ENCODE data around the gene ZNF878. TPM values are rescaled to one million over a fixed set of nuclear protein-coding genes. Genes with fewer than 3 reads are reported as not detected.

Gene ZNF878
- total RNA-seq, 1 experiment from 2014 or later = not detected

GRCh38 chr19:12035220-12036172 lies 17.3 kb downstream of the ZNF878 start, which contains the start of gene ZNF433:
Gene ZNF433 (minus strand): TSS chr19:12035679. CDS start chr19:12035539, 140 bp downstream.
- no peaks in the 10 kb centered on the region for H4K20me1 ChIP-seq (ENCODE audit: insufficient read depth)
- ChIA-PET RAD21 (ENCODE audit: low non-redundant PET in 1 of 2, low total read pairs in 2 of 2, uncharacterized antibody in 2 of 2, unreplicated experiment in 2 of 2) (no interaction called here), CTCF (no interaction called here), POLR2A (no interaction called here)
- H3K4me3 ChIP-seq (replicated peaks in 1 of 2; ENCODE audit: low read depth in 1 of 2, low read length in 2 of 2) = no peak within 1 kb of the TSS
- H3K27me3 ChIP-seq (ENCODE audit: insufficient read depth, low read length) = no peaks in the 10 kb centered on the region
- H3K36me3 ChIP-seq (ENCODE audit: control insufficient read depth in 1 of 2, insufficient read depth in 2 of 2, low read length in 2 of 2) = no peaks in the 10 kb centered on the region
- no peak within 1 kb of the TSS for H2AFZ ChIP-seq (ENCODE audit: low read depth, low read length, poor library complexity, severe bottlenecking)
- intact Hi-C loops (cut with micrococcal nuclease) = no loop called here
- TF ChIP-seq EGR1 (IDR thresholded peaks at IDR 0.05; ENCODE audit: low read depth) (no peak), CBX3 (IDR thresholded peaks at IDR 0.05; ENCODE audit: low read depth) (no peak)
- TF ChIP-seq, protein P1, sequence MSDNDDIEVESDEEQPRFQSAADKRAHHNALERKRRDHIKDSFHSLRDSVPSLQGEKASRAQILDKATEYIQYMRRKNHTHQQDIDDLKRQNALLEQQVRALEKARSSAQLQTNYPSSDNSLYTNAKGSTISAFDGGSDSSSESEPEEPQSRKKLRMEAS (IDR thresholded peaks at IDR 0.05) = no peak
- TF ChIP-seq, protein P2, sequence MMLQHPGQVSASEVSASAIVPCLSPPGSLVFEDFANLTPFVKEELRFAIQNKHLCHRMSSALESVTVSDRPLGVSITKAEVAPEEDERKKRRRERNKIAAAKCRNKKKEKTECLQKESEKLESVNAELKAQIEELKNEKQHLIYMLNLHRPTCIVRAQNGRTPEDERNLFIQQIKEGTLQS (IDR thresholded peaks at IDR 0.05) = no peak
- ATAC-seq (no peak), DNase-seq (ENCODE audit: low read depth, low spot score) (no peak)
- no TSS peak for BruUV-seq (replicated peaks)
- H3K27ac ChIP-seq (ENCODE audit: low read depth, low read length) = no peak within 1 kb of the TSS
- no peak within 1 kb of the TSS for H3K4me2 ChIP-seq (ENCODE audit: low read length)
- H3K9me2 ChIP-seq (ENCODE audit: insufficient read depth) = no peaks in the 10 kb centered on the region
- H3K9me3 ChIP-seq (ENCODE audit: control insufficient read depth in 1 of 2, insufficient read depth in 1 of 2, low read depth in 1 of 2, low read length in 2 of 2) = peaks cover 0 to 7% of the 10 kb centered on the region in 2 experiments; a peak in 2 of 4 replicates
- no peak within 1 kb of the TSS for H3K9ac ChIP-seq (ENCODE audit: low read length)
- no peaks in the 10 kb centered on the region for H3K4me1 ChIP-seq (ENCODE audit: control insufficient read depth in 1 of 2, insufficient read depth in 2 of 2, low read length in 2 of 2)
- H3K79me2 ChIP-seq (ENCODE audit: insufficient read depth, low read length) = no peaks in the 10 kb centered on the region

DNA sequence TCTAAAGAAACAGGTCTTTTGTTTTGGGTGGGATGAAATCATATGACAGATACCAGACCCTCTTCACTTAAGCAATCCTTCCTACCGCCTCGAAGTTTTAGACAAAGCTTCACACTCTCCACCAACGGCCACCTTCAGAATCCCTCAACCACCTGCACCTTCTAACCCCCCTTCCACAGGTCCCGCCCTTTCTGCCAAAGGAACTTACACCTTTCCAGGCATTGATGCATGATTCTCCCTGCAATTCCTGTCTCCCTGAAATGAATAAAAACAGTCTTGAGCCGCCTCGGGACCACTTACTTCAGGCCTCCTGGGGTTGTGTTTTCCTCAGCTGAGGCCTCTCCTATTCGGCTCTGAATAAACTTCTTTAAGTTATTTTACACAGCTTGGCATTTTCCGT lies 18.1 kb downstream of the ZNF878 start:
- ChIA-PET POLR2A (no interaction called here), CTCF (no interaction called here), RAD21 (ENCODE audit: low non-redundant PET in 1 of 2, low total read pairs in 2 of 2, uncharacterized antibody in 2 of 2, unreplicated experiment in 2 of 2) (no interaction called here)
- no peaks in the 10 kb centered on the region for H3K79me2 ChIP-seq (ENCODE audit: insufficient read depth, low read length)
- H4K20me1 ChIP-seq (ENCODE audit: insufficient read depth) = no peaks in the 10 kb centered on the region
- no peak overlapping the region for H3K9ac ChIP-seq (ENCODE audit: low read length)
- no peak overlapping the region for H3K27ac ChIP-seq (ENCODE audit: low read depth, low read length)
- DNase-seq (ENCODE audit: low read depth, low spot score) (no peak), ATAC-seq (no peak)
- BruUV-seq (replicated peaks) = no TSS peak
- H3K4me2 ChIP-seq (ENCODE audit: low read length) = no peak overlapping the region
- H3K4me3 ChIP-seq (replicated peaks in 1 of 2; ENCODE audit: low read depth in 1 of 2, low read length in 2 of 2) = no peak overlapping the region
- no peaks in the 10 kb centered on the region for H3K36me3 ChIP-seq (ENCODE audit: control insufficient read depth in 1 of 2, insufficient read depth in 2 of 2, low read length in 2 of 2)
- H3K9me2 ChIP-seq (ENCODE audit: insufficient read depth) = no peaks in the 10 kb centered on the region
- H3K27me3 ChIP-seq (ENCODE audit: insufficient read depth, low read length) = no peaks in the 10 kb centered on the region
- intact Hi-C loops (cut with micrococcal nuclease) = no loop called here
- no peak for TF ChIP-seq SP1 (IDR thresholded peaks at IDR 0.05; ENCODE audit: low read depth)
- no peak for TF ChIP-seq FOSL1 (IDR thresholded peaks at IDR 0.05; ENCODE audit: low read depth)
- no peak for TF ChIP-seq POLR2AphosphoS5 (IDR thresholded peaks at IDR 0.05; ENCODE audit: low read depth, low read length)
- TF ChIP-seq ZFX (IDR thresholded peaks at IDR 0.05) = no peak
- no peak for TF ChIP-seq ZNF274 (IDR thresholded peaks at IDR 0.05; ENCODE audit: low read depth, low read length)
- no peak for TF ChIP-seq TCF7L2 (IDR thresholded peaks at IDR 0.05; ENCODE audit: borderline replicate concordance, extremely low read depth, insufficient read depth, insufficient read length)
- no peak for TF ChIP-seq SRF (IDR thresholded peaks at IDR 0.05; ENCODE audit: low read depth)
- TF ChIP-seq, protein P3, sequence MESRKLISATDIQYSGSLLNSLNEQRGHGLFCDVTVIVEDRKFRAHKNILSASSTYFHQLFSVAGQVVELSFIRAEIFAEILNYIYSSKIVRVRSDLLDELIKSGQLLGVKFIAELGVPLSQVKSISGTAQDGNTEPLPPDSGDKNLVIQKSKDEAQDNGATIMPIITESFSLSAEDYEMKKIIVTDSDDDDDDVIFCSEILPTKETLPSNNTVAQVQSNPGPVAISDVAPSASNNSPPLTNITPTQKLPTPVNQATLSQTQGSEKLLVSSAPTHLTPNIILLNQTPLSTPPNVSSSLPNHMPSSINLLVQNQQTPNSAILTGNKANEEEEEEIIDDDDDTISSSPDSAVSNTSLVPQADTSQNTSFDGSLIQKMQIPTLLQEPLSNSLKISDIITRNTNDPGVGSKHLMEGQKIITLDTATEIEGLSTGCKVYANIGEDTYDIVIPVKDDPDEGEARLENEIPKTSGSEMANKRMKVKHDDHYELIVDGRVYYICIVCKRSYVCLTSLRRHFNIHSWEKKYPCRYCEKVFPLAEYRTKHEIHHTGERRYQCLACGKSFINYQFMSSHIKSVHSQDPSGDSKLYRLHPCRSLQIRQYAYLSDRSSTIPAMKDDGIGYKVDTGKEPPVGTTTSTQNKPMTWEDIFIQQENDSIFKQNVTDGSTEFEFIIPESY (IDR thresholded peaks at IDR 0.05; ENCODE audit: extremely low read depth, insufficient replicate concordance, low read length) = no peak
- peaks cover 0 to 7% of the 10 kb centered on the region in 2 experiments; a peak in 2 of 4 replicates for H3K9me3 ChIP-seq (ENCODE audit: control insufficient read depth in 1 of 2, insufficient read depth in 1 of 2, low read depth in 1 of 2, low read length in 2 of 2)
- H2AFZ ChIP-seq (ENCODE audit: low read depth, low read length, poor library complexity, severe bottlenecking) = no peak overlapping the region
- H3K4me1 ChIP-seq (ENCODE audit: control insufficient read depth in 1 of 2, insufficient read depth in 2 of 2, low read length in 2 of 2) = no peaks in the 10 kb centered on the region

Data from HCT116 (cell line).